Transverse colon (tissue), 4 donors: ENCODE results near the gene NDUFB6. TPM values are rescaled to one million over a fixed set of nuclear protein-coding genes. Genes with fewer than 3 reads are reported as not detected.

Experiments used
- total RNA-seq, 4 donors: library from RNA; depleted of rRNA; stranded (reverse); fragments of >200 nt; gene quantifications; one replicate each; pipeline ENCODE4 v1.1.0, GENCODE V29; 2016

The NDUFB6 gene
- total RNA-seq, 4 donors from 2014 or later = 10.5 to 42.7 (median 24.3) TPM

Other genes with a start within 250 kb of the NDUFB6 start
- 10 to 100 TPM; 10.1 to 34.5 (median 27.3) TPM for gene ACO1, start 188.5 kb downstream of the NDUFB6 start, total RNA-seq
- 10 to 100 TPM; 12.7 to 38.9 (median 21.1) TPM for gene RIGI, start 47.0 kb downstream of the NDUFB6 start, total RNA-seq
- gene SMIM27, start 20.8 kb downstream of the NDUFB6 start, total RNA-seq = 1 to 10 TPM; 2.0 to 7.5 (median 3.8) TPM
- 10 to 100 TPM; 14.5 to 26.5 (median 18.4) TPM for gene TOPORS, start 20.6 kb downstream of the NDUFB6 start, total RNA-seq
- gene TAF1L, start 62.5 kb upstream of the NDUFB6 start, total RNA-seq = not detected
- not detected for gene TMEM215, start 210.4 kb upstream of the NDUFB6 start, total RNA-seq